Measurements from ENCODE around the gene TECRL. TPM values are rescaled to one million over a fixed set of nuclear protein-coding genes. Genes with fewer than 3 reads are reported as not detected.

The TECRL gene
- total RNA-seq, 1 donor from 2014 or later = not detected

DNA sequence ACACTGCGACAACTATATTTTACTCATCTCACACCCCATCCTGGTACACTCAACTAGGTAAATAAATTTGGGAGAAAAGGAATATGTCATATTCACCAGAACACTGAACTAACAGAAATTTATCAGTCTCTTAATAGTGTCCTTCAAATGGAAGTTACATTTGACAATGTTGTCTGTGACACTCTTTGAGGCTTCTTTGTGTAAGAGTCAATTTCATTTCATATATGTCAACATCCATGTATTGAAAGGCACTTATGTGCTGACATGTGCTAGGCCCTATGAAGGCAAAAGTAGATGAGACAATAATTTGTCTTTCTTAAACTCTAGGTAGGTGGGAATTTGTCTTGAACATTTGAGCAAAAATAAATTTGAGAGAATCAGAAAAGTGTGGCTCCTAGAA lies 82.0 kb downstream of the TECRL start:
- Mint-ChIP-seq H3K27ac (no peak overlapping the region), H3K4me1 (no peaks in the 10 kb centered on the region), H3K4me3 (no peak overlapping the region), H3K36me3 (no peaks in the 10 kb centered on the region), H3K27me3 (ENCODE audit: insufficient read depth, low read depth) (no peaks in the 10 kb centered on the region), H3K9me3 (no peaks in the 10 kb centered on the region)
- Histone ChIP-seq H3K27ac (no peak overlapping the region), H3K27me3 (no peaks in the 10 kb centered on the region), H3K36me3 (no peaks in the 10 kb centered on the region), H3F3A (ENCODE audit: low read depth) (no peaks in the 10 kb centered on the region), H3K4me2 (no peak overlapping the region), H4K20me1 (ENCODE audit: low read depth) (no peaks in the 10 kb centered on the region), H2AFZ (replicated peaks) (no peak overlapping the region), H3K9me3 (ENCODE audit: low read depth) (no peaks in the 10 kb centered on the region), H3K4me3 (no peak overlapping the region), H3K9ac (no peak overlapping the region), H3K4me1 (no peaks in the 10 kb centered on the region), H3K79me2 (ENCODE audit: low read depth) (no peaks in the 10 kb centered on the region)
- no peak for TF ChIP-seq EZH2 (IDR thresholded peaks at IDR 0.05)
- TF ChIP-seq EZH2phosphoT487 (IDR thresholded peaks at IDR 0.05) = no peak
- TF ChIP-seq, protein P1, sequence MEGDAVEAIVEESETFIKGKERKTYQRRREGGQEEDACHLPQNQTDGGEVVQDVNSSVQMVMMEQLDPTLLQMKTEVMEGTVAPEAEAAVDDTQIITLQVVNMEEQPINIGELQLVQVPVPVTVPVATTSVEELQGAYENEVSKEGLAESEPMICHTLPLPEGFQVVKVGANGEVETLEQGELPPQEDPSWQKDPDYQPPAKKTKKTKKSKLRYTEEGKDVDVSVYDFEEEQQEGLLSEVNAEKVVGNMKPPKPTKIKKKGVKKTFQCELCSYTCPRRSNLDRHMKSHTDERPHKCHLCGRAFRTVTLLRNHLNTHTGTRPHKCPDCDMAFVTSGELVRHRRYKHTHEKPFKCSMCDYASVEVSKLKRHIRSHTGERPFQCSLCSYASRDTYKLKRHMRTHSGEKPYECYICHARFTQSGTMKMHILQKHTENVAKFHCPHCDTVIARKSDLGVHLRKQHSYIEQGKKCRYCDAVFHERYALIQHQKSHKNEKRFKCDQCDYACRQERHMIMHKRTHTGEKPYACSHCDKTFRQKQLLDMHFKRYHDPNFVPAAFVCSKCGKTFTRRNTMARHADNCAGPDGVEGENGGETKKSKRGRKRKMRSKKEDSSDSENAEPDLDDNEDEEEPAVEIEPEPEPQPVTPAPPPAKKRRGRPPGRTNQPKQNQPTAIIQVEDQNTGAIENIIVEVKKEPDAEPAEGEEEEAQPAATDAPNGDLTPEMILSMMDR (IDR thresholded peaks at IDR 0.05) = no peak
- DNase-seq (ENCODE audit: low spot score) = no peak

DNA sequence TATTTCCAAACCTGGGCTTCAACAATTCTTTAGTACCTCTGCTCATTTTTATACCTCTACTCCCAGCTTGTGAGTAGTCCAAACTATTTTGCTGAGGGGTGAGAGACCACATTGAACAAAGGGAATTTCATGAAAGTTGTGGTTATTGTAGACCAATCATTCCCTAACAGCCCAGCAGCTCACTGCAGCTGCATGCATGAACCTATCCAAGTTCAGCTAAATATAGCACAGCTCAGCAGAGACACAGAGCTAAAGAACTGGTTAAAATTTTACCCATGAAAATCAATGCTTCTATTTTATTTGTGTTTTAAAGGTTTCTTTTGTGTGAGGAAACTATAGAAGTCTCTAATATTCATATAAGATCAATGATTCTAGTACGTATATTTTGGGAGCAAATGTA lies 82.7 kb downstream of the TECRL start:
- Histone ChIP-seq H3K9ac (no peak overlapping the region), H3K79me2 (ENCODE audit: low read depth) (no peaks in the 10 kb centered on the region), H3K9me3 (ENCODE audit: low read depth) (no peaks in the 10 kb centered on the region), H3K27ac (no peak overlapping the region), H2AFZ (replicated peaks) (no peak overlapping the region), H4K20me1 (ENCODE audit: low read depth) (no peaks in the 10 kb centered on the region), H3K36me3 (no peaks in the 10 kb centered on the region), H3K4me2 (no peak overlapping the region), H3K4me1 (no peaks in the 10 kb centered on the region), H3K27me3 (no peaks in the 10 kb centered on the region), H3K4me3 (no peak overlapping the region), H3F3A (ENCODE audit: low read depth) (no peaks in the 10 kb centered on the region)
- no peaks in the 10 kb centered on the region for H3K36me3 Mint-ChIP-seq
- no peaks in the 10 kb centered on the region for H3K4me1 Mint-ChIP-seq
- no peaks in the 10 kb centered on the region for H3K27me3 Mint-ChIP-seq (ENCODE audit: insufficient read depth, low read depth)
- TF ChIP-seq, protein P1 (IDR thresholded peaks at IDR 0.05) = no peak
- no peak for TF ChIP-seq EZH2phosphoT487 (IDR thresholded peaks at IDR 0.05)
- no peak for TF ChIP-seq EZH2 (IDR thresholded peaks at IDR 0.05)
- H3K4me3 Mint-ChIP-seq = no peak overlapping the region
- no peak overlapping the region for H3K27ac Mint-ChIP-seq
- H3K9me3 Mint-ChIP-seq = no peaks in the 10 kb centered on the region
- no peak for DNase-seq (ENCODE audit: low spot score)

DNA sequence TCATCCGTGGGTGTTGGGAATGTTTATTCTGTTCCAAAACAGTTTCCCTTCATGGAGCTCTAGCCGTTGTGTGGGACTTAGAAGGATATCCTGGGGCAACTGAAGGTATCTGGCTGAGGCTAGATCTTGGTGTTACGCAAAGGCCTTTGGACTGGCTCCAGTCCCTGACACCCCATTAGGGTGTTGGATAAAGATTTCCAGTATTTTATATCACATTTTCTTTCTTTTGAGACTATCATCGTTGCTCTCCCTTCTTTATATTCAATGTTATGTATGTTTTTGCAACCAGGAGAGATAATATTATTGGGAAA lies 103.0 kb downstream of the TECRL start:
- Mint-ChIP-seq H3K27ac (no peak overlapping the region), H3K4me3 (no peak overlapping the region), H3K36me3 (no peaks in the 10 kb centered on the region), H3K27me3 (ENCODE audit: insufficient read depth, low read depth) (peaks cover 2% of the 10 kb centered on the region), H3K9me3 (peaks cover 2% of the 10 kb centered on the region), H3K4me1 (no peaks in the 10 kb centered on the region)
- Histone ChIP-seq H3K4me2 (no peak overlapping the region), H3K36me3 (no peaks in the 10 kb centered on the region), H3K27ac (no peak overlapping the region), H3K27me3 (no peaks in the 10 kb centered on the region), H3K4me3 (no peak overlapping the region), H3F3A (ENCODE audit: low read depth) (no peaks in the 10 kb centered on the region), H2AFZ (replicated peaks) (peak overlapping the region; percentile 29), H3K79me2 (ENCODE audit: low read depth) (no peaks in the 10 kb centered on the region), H3K9ac (no peak overlapping the region), H3K9me3 (ENCODE audit: low read depth) (no peaks in the 10 kb centered on the region), H3K4me1 (no peaks in the 10 kb centered on the region), H4K20me1 (ENCODE audit: low read depth) (no peaks in the 10 kb centered on the region)
- TF ChIP-seq EZH2 (IDR thresholded peaks at IDR 0.05) (no peak), EZH2phosphoT487 (IDR thresholded peaks at IDR 0.05) (no peak)
- no peak for DNase-seq (ENCODE audit: low spot score)

DNA sequence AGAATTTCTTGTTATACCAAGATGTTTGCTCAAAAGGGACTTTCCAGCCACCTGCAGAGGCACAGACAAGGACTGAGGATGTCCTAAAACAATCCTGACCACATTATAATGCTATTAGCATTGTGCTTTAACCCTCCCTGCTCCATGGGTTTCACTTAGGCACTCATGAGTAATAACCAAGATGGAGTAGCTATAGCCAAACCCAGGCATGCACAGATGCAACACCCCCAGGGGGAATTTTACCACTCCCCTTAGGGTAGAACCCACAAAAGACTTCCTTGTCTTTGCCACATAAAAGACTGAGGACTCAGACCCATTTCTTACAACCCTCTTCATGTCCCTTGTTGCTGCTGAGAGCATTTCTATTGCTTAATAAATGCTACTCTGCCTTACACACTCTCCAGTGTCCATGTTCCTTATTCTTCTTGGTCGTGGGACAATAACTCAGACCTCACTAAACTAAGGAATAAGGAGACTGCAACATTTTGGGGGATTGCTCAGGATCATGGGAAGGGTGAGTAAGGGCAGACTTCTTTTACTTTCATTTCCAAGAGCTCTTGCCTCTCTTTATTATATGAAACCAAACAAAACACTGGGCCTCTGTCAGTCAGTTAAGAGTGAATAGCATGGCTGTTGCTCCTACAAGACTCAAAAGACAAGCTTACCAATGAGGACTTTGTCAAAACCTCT lies 103.5 kb downstream of the TECRL start:
- Histone ChIP-seq H3K27ac (no peak overlapping the region), H3K9me3 (ENCODE audit: low read depth) (no peaks in the 10 kb centered on the region), H3K4me3 (no peak overlapping the region), H3K36me3 (no peaks in the 10 kb centered on the region), H3K9ac (no peak overlapping the region), H3K79me2 (ENCODE audit: low read depth) (no peaks in the 10 kb centered on the region), H3F3A (ENCODE audit: low read depth) (no peaks in the 10 kb centered on the region), H3K4me2 (no peak overlapping the region), H4K20me1 (ENCODE audit: low read depth) (no peaks in the 10 kb centered on the region), H2AFZ (replicated peaks) (peak overlapping the region; percentile 29), H3K27me3 (no peaks in the 10 kb centered on the region), H3K4me1 (no peaks in the 10 kb centered on the region)
- no peak overlapping the region for H3K4me3 Mint-ChIP-seq
- H3K9me3 Mint-ChIP-seq = peaks cover 2% of the 10 kb centered on the region
- peaks cover 2% of the 10 kb centered on the region for H3K27me3 Mint-ChIP-seq (ENCODE audit: insufficient read depth, low read depth)
- H3K36me3 Mint-ChIP-seq = no peaks in the 10 kb centered on the region
- no peak for DNase-seq (ENCODE audit: low spot score)
- H3K4me1 Mint-ChIP-seq = no peaks in the 10 kb centered on the region
- TF ChIP-seq, protein P1 (IDR thresholded peaks at IDR 0.05) = no peak
- TF ChIP-seq EZH2 (IDR thresholded peaks at IDR 0.05) = no peak
- no peak for TF ChIP-seq EZH2phosphoT487 (IDR thresholded peaks at IDR 0.05)
- no peak overlapping the region for H3K27ac Mint-ChIP-seq

All from neural progenitor cell (in vitro differentiated cells).